ENCODE data around the gene TESK1.
"Not testable (repeated sequence)": the region's sequence is repeated elsewhere in the genome, so short reads cannot be mapped to it uniquely, and the experiment has no call there.

Gene TESK1

DNA sequence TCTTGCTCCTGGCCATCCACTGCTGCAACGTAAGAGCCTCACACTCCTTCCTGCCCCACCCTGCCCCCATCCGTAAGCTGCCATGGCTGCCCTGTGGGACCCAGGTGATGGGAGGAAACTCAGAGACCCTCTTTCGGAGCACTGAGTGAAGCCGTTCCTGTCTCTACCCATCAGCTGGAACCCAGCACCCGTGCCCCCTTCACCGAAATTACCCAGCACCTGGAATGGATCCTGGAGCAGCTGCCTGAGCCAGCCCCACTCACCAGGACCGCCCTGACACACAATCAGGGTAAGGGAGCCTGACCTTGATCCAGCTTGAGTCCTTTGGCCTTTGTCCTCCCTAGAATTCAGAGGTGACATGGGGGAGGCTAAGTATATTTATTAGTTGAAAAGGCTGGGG, 3.2 kb downstream of the TESK1 start:
- TF ChIP-seq, protein P1, sequence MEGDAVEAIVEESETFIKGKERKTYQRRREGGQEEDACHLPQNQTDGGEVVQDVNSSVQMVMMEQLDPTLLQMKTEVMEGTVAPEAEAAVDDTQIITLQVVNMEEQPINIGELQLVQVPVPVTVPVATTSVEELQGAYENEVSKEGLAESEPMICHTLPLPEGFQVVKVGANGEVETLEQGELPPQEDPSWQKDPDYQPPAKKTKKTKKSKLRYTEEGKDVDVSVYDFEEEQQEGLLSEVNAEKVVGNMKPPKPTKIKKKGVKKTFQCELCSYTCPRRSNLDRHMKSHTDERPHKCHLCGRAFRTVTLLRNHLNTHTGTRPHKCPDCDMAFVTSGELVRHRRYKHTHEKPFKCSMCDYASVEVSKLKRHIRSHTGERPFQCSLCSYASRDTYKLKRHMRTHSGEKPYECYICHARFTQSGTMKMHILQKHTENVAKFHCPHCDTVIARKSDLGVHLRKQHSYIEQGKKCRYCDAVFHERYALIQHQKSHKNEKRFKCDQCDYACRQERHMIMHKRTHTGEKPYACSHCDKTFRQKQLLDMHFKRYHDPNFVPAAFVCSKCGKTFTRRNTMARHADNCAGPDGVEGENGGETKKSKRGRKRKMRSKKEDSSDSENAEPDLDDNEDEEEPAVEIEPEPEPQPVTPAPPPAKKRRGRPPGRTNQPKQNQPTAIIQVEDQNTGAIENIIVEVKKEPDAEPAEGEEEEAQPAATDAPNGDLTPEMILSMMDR (IDR thresholded peaks at IDR 0.05; ENCODE audit: low read depth, low read length) = no peak
- no peak overlapping the region for H3K4me3 ChIP-seq (replicated peaks in 1 of 2; ENCODE audit: low read depth in 2 of 2, low read length in 2 of 2)
- no peak for DNase-seq (ENCODE audit: low read depth in 2 of 2)

DNA sequence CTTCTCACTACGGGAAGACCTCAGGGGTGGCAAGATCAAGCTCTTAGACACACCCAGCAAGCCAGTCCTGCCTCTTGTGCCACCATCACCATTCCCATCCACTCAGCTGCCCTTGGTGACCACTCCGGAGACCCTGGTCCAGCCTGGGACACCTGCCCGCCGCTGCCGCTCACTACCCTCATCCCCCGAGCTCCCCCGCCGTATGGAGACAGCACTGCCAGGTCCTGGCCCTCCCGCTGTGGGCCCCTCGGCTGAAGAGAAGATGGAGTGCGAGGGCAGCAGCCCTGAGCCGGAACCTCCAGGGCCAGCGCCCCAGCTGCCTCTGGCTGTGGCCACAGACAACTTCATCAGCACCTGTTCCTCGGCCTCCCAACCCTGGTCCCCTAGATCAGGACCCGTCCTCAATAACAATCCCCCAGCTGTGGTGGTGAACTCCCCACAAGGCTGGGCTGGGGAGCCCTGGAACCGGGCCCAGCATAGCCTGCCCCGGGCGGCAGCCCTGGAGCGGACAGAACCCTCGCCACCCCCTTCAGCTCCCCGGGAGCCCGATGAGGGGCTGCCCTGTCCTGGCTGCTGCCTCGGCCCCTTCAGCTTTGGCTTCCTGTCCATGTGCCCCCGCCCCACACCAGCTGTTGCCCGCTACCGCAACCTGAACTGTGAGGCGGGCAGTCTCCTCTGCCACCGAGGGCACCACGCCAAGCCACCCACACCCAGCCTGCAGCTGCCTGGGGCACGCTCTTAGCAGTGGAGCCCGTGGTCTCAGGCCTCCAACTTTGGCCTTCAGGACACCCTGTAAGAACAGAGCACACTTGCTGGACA, 4.1 kb downstream of the TESK1 start:
- TF ChIP-seq, protein P1 (IDR thresholded peaks at IDR 0.05; ENCODE audit: low read depth, low read length) = no peak

DNA sequence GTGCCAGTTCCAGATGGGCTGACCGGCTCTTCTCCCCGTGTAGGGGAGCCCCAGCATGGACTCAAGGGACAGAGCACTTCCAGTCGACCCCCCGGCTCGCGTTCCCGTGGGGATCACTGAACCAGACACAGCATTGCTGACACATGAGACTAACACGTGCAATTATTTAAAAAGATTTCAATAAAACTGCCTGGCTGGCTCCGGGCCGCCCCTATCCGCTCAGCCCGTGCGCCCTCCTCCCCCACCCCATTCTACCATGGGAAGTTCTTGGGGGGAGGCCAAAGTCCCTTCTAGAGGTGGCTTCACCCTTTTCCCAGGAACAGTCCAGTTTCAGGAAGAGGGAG, 4.7 kb downstream of the TESK1 start:
- TF ChIP-seq, protein P1 (IDR thresholded peaks at IDR 0.05; ENCODE audit: low read depth, low read length) = no peak
- no peak for DNase-seq (ENCODE audit: low read depth in 2 of 2)
- H3K4me3 ChIP-seq (replicated peaks in 1 of 2; ENCODE audit: low read depth in 2 of 2, low read length in 2 of 2) = no peak overlapping the region

More for the DNA sequence above, 4.1 kb downstream of the TESK1 start:
- H3K4me3 ChIP-seq (replicated peaks in 1 of 2; ENCODE audit: low read depth in 2 of 2, low read length in 2 of 2) = no peak overlapping the region
- no peak for DNase-seq (ENCODE audit: low read depth in 2 of 2)

DNA sequence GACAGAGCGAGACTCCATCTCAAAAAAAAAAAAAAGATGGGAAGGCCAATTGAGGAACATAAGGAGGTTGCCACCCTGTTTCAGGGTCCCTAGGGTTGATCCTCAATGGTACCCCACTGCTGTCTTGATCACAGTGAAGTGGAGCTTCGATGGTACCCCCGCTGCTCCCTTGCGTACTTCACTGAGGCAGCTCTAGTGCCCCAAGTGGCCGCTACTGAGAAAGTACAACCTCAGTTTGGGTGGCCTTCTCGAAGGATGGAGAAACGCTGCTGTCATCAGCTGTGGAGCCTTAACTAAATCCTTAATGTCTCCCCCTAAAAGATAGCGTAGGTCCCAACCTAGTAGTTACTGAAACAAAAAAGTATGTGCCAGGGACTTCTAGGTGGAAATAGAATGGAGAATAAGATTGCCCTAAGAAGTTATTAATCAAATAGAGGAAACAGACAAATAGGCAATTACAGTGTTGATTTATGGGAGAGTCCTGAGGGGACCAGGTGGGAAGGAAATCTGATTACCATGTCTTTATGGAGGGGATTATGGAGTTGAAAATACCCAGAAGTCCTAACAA, 6.3 kb downstream of the TESK1 start:
- TF ChIP-seq, protein P1 (IDR thresholded peaks at IDR 0.05; ENCODE audit: low read depth, low read length) = peak; percentile 79
- H3K4me3 ChIP-seq (replicated peaks in 1 of 2; ENCODE audit: low read depth in 2 of 2, low read length in 2 of 2) = no peak overlapping the region
- DNase-seq (ENCODE audit: low read depth in 2 of 2) = peak; percentile 63

DNA sequence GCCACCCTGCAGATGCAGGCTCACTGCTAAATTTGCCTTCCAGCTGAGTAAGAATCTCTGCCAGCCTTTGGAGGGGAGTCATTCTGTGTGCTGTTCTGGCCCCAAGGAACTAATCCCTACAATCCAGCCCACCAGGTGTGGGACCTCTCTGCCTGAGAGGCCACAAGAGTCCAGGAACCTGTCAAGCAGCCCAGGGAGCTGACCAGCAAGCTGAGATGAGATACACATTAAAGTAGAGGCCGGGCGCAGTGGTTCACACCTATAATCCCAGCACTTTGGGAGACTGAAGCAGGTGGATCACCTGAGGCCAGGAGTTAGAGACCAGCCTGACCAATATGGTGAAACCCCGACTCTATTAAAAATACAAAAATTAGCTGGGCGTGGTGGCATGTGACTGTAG, 7.0 kb downstream of the TESK1 start:
- H3K4me3 ChIP-seq (replicated peaks in 1 of 2; ENCODE audit: low read depth in 2 of 2, low read length in 2 of 2); DNase-seq (ENCODE audit: low read depth in 2 of 2): not testable (repeated sequence)

DNA sequence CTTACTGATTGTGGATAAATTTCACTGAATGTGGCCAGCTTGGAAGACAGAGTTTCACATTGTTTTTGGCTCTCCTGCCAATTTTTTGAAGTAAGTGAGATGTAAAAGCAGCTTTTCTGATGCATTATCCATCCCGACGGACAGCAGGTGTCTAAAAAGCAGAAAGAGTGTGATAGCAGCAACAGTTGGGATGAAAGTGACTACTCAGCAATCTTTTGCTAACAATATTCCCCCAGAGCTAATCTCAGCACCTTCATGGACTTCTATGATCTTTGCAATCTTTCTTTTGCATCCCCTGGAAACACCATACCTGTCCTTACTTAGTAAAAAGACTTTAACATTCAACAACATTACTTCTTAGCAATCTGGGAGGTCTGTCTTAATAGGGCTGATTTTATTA, 7.8 kb downstream of the TESK1 start:
- H3K4me3 ChIP-seq (replicated peaks in 1 of 2; ENCODE audit: low read depth in 2 of 2, low read length in 2 of 2) = no peak overlapping the region
- TF ChIP-seq, protein P1 (IDR thresholded peaks at IDR 0.05; ENCODE audit: low read depth, low read length) = no peak
- DNase-seq (ENCODE audit: low read depth in 2 of 2) = no peak

DNA sequence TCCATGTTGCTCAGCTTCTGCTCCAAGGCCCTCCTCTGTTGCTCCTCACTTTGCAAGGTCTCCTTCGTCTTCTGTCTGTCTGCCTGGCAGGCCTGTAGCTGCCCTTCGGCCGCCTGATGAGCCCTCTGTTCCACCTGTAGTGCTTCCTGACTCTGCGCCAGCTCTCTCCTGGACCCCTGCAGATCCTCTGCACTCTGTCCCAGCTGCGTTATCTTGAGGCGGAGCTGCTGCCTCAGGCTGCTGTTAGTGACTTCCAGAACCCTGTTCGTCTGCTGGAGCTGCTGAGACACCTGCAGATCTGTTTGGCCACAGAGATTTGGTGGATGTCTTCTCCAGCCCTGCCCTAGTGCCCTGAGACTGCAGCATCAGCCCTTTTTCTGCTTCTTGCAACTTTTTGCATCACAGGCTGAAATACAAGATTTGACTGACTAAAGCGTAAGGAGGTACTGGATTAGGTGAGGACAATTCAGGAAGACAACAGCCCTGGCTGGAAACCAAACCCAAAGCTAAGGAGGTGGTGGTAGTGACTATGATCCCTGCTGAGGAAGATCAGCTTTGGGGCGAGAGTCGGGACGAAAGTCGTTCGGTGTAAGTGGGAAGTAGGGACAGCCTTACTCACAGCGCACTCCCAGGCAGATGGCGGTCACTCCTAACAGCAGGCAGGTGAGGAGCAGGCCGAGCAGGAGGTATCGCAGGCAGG, 11.1 kb downstream of the TESK1 start:
- no peak for DNase-seq (ENCODE audit: low read depth in 2 of 2)
- H3K4me3 ChIP-seq (replicated peaks in 1 of 2; ENCODE audit: low read depth in 2 of 2, low read length in 2 of 2) = no peak overlapping the region
- TF ChIP-seq, protein P1 (IDR thresholded peaks at IDR 0.05; ENCODE audit: low read depth, low read length) = no peak

All from cardiac fibroblast (primary cell).